ENCODE measurements around the gene ZNF384.

GRCh38 chr12:6620885-6621274 lies 68.3 kb downstream of the ZNF384 start:
- TF ChIP-seq CTCF (tag by site-specific recombination; IDR thresholded peaks at IDR 0.05), result no peak
- TF ChIP-seq ZNF280C (tag by site-specific recombination; IDR thresholded peaks at IDR 0.05), result no peak
- no peak for TF ChIP-seq ZNF830 (tag by site-specific recombination; IDR thresholded peaks at IDR 0.05; ENCODE audit: low read depth)
- no peak for TF ChIP-seq YY1 (tag by site-specific recombination; IDR thresholded peaks at IDR 0.05)
